ENCODE measurements around the gene LSP1. TPM values are rescaled to one million over a fixed set of nuclear protein-coding genes. Genes with fewer than 3 reads are reported as not detected.

Gene LSP1
- total and polyA plus RNA-seq, 2 of the 8 experiments (the other 6 are each of a cell fraction or from before 2014, with no cell fraction given), result 0.03 TPM; not detected in 1

DNA sequence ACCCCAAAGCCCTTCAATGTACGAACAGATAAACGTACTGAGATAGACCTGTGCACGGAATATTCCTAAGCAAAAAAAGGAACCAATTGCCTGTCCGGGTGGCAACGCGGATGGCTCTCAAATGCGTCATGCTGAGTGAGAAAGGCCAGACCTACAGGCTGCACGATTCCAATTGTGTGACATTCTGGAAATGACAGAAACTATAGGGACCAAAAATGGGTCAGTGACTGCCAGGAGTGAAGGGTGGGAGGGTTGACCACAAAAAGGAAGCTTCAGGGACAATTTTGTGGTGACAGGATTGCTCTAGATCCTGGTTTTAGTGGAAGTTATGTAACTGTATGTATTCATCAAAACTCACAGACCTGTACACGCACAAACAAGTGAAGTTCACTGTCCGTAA is 42.1 kb upstream of the LSP1 start:
- ChIA-PET CTCF (ENCODE audit: partially characterized antibody) (interaction anchor here (1.0 to 1.9 kb wide), 2 partner anchors 12 to 158 kb away, joined by 4 to 5 read pairs; no protein-coding TSS in a partner anchor), POLR2A (ENCODE audit: partially characterized antibody) (no interaction called here)
- no peak overlapping the region for H2BK20ac ChIP-seq (ENCODE audit: low read length)
- H4K20me1 ChIP-seq (replicated peaks in 1 of 2; ENCODE audit: control insufficient read depth in 1 of 2, insufficient read depth in 2 of 2, low read length in 2 of 2), result no peaks in the 10 kb centered on the region
- no peak overlapping the region for H4K8ac ChIP-seq (ENCODE audit: extremely low read depth, insufficient read depth, low read length)
- H3K9ac ChIP-seq (replicated peaks in 1 of 4; ENCODE audit: extremely low read depth in 1 of 4, low read depth in 3 of 4, low read length in 3 of 4), result no peak overlapping the region
- FAIRE-seq (no peak), DNase-seq (ENCODE audit: low read depth in 1 of 2, low spot score in 2 of 2) (no peak)
- no peak overlapping the region for H3K4me3 ChIP-seq (ENCODE audit: extremely low read depth in 1 of 4, insufficient read depth in 2 of 4, low read depth in 3 of 4, low read length in 4 of 4)
- H3K79me2 ChIP-seq (ENCODE audit: control insufficient read depth in 1 of 2, insufficient read depth in 2 of 2, low read length in 2 of 2), result no peaks in the 10 kb centered on the region
- no peaks in the 10 kb centered on the region for H3K36me3 ChIP-seq (ENCODE audit: control insufficient read depth in 2 of 4, insufficient read depth in 4 of 4, low read length in 3 of 4)
- no peak overlapping the region for H2AK5ac ChIP-seq (ENCODE audit: low read depth, low read length)
- no peaks in the 10 kb centered on the region for H3K4me1 ChIP-seq (replicated peaks in 1 of 4; ENCODE audit: control insufficient read depth in 3 of 4, insufficient read depth in 4 of 4, low read length in 3 of 4)
- H3K9me3 ChIP-seq (ENCODE audit: insufficient read depth in 2 of 2, low read depth in 1 of 2, low read length in 1 of 2), result peaks cover 3 to 4% of the 10 kb centered on the region in 2 experiments; a peak in 2 of 4 replicates
- H2BK15ac ChIP-seq (ENCODE audit: low read length), result no peak overlapping the region
- H3K79me1 ChIP-seq (ENCODE audit: low read depth, low read length), result no peaks in the 10 kb centered on the region
- no peak overlapping the region for H3K14ac ChIP-seq (ENCODE audit: insufficient read length)
- no peak overlapping the region for H4K91ac ChIP-seq (replicated peaks; ENCODE audit: insufficient read length, low read length)
- H2AFZ ChIP-seq (ENCODE audit: low read length), result no peak overlapping the region
- no peak overlapping the region for H3K4me2 ChIP-seq (ENCODE audit: insufficient read depth in 1 of 2, low read depth in 2 of 2, low read length in 2 of 2)
- no peaks in the 10 kb centered on the region for H3K27me3 ChIP-seq (replicated peaks in 1 of 4; ENCODE audit: control insufficient read depth in 3 of 4, extremely low read depth in 1 of 4, insufficient read depth in 3 of 4, low read length in 3 of 4)
- H4K5ac ChIP-seq (ENCODE audit: insufficient read length, low read depth, low read length), result no peak overlapping the region
- no peaks in the 10 kb centered on the region for H3K23me2 ChIP-seq (ENCODE audit: low read depth, low read length)
- no peak overlapping the region for H2BK12ac ChIP-seq (ENCODE audit: low read depth, low read length)
- no peak overlapping the region for H2BK5ac ChIP-seq (ENCODE audit: low read depth, low read length)
- no peak overlapping the region for H3K18ac ChIP-seq (ENCODE audit: extremely low read depth, low read length)
- no peak overlapping the region for H3K23ac ChIP-seq (ENCODE audit: insufficient read length)
- no peak overlapping the region for H3K4ac ChIP-seq (replicated peaks; ENCODE audit: insufficient read length, low read depth, low read length)
- no peak overlapping the region for H3K27ac ChIP-seq (ENCODE audit: low read depth, low read length)
- 89% methylated on average over 10 of the region's 10 CpGs; no CpG with 5 or more reads in 1 of the 2 experiments for WGBS, 2 experiments (ENCODE audit: extremely low coverage in 1 of 2, insufficient coverage in 1 of 2, insufficient read length in 1 of 2, insufficient replicate concordance in 2 of 2, low coverage in 1 of 2, low lambda C conversion rate in 2 of 2, missing lambda C conversion rate in 1 of 2)
- H2BK120ac ChIP-seq (replicated peaks; ENCODE audit: low read depth, low read length), result no peak overlapping the region
- H3K56ac ChIP-seq (replicated peaks; ENCODE audit: insufficient read length, low read depth, low read length), result no peak overlapping the region
- no peak for TF ChIP-seq BACH1 (IDR thresholded peaks at IDR 0.05; ENCODE audit: low read length)

Measured in H1 (cell line).